ENCODE measurements around the gene ICE1.

DNA sequence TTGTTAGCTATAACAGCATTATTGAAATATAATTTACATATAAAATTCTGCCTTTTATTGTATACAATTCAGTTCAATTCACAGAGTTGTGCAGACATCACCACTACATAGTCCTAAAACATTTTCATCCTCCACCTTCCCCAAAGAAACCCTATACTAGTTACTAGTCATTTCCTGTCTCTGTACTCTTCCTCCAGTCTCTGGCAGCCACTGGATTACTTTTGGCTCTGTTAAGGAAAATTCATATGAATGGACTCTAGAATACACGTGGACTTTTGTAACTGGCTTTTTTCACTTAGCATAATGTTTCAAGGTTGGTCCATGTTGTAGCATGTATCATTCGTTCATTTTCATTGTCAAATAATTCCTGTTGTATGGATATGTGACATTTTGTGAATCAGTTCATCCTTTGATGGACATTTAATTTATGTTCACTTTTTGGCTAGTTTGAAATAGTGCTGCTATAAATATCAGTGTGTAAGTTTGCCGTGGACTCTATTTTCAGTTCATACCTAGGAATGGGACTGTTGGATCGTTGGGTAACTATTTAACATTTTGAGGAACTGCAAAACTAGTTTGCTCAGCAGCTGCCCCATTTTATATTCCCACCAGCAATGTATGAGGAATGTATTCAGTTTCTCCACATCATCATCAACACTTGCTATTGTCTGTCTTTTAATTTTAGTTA is 9.7 kb downstream of the ICE1 start:
- TF ChIP-seq, protein P1, sequence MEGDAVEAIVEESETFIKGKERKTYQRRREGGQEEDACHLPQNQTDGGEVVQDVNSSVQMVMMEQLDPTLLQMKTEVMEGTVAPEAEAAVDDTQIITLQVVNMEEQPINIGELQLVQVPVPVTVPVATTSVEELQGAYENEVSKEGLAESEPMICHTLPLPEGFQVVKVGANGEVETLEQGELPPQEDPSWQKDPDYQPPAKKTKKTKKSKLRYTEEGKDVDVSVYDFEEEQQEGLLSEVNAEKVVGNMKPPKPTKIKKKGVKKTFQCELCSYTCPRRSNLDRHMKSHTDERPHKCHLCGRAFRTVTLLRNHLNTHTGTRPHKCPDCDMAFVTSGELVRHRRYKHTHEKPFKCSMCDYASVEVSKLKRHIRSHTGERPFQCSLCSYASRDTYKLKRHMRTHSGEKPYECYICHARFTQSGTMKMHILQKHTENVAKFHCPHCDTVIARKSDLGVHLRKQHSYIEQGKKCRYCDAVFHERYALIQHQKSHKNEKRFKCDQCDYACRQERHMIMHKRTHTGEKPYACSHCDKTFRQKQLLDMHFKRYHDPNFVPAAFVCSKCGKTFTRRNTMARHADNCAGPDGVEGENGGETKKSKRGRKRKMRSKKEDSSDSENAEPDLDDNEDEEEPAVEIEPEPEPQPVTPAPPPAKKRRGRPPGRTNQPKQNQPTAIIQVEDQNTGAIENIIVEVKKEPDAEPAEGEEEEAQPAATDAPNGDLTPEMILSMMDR (IDR thresholded peaks at IDR 0.05 in 8 of 11, conservative IDR thresholded peaks at IDR 0.05 in 3 of 11) = no peak
- TF ChIP-seq POLR2AphosphoS5 (IDR thresholded peaks at IDR 0.05) (no peak), POLR2A (IDR thresholded peaks at IDR 0.05) (no peak)

Measured in spleen (tissue), 7 donors.